Esophagus muscularis mucosa (tissue), 4 donors: ENCODE results near the gene ITFG2. TPM values are rescaled to one million over a fixed set of nuclear protein-coding genes. Genes with fewer than 3 reads are reported as not detected.

Source experiments
- DNase-seq: peaks from one replicate; pipeline ENCODE4 v3.0.0-alpha.2; 2017; ENCODE audit errors: extremely low spot score
- H3K27ac ChIP-seq, 4 donors: fragments of 200-600 bp; sonication (generic); replicated peaks in 1 of 4; 1 replicate in 3 of 4; 2 replicates in 1 of 4; pipeline ENCODE4 v1.5.1; 2016 to 2019; ENCODE audit warnings: mild to moderate bottlenecking in 1 of 4
- H3K27me3 ChIP-seq, 4 donors: fragments of 200-600 bp; sonication (generic); one replicate each; pipeline versions ENCODE4 v1.5.1 to v1.6.0; 2016 to 2019
- H3K36me3 ChIP-seq, 4 donors: fragments of 200-600 bp; sonication (generic); one replicate each; pipeline ENCODE4 v1.5.1; 2016 to 2019
- H3K4me1 ChIP-seq, 4 donors: fragments of 200-600 bp; sonication (generic); one replicate each; pipeline ENCODE4 v1.5.1; 2016 to 2019
- H3K4me3 ChIP-seq, 4 donors: fragments of 200-600 bp; sonication (generic); 1 replicate in 2 of 4; 2 replicates in 2 of 4; pipeline ENCODE4 v1.5.1; 2016 to 2019; ENCODE audit warnings: mild to moderate bottlenecking in 4 of 4, moderate library complexity in 1 of 4
- H3K9me3 ChIP-seq, 4 donors: fragments of 200-600 bp; sonication (generic); 1 replicate in 3 of 4; 2 replicates in 1 of 4; pipeline ENCODE4 v1.5.1; 2016 to 2019
- EP300 ChIP-seq: sonication (generic); formaldehyde crosslinking; IDR thresholded peaks from one replicate; pipeline ENCODE4 v1.6.1; 2017; ENCODE audit warnings: antibody characterized with exemption
- POLR2A ChIP-seq: fragments of 450-650 bp; IDR thresholded peaks from one replicate; pipeline ENCODE4 v1.6.1; 2017; ENCODE audit warnings: antibody characterized with exemption, moderate library complexity, mild to moderate bottlenecking, low read depth
- POLR2AphosphoS5 ChIP-seq, 2 donors: sonication (generic); formaldehyde crosslinking; IDR thresholded peaks; one replicate each; pipeline ENCODE4 v1.6.1; 2017; ENCODE audit warnings: antibody characterized with exemption in 2 of 2
- WGBS: methylation state at CpG from one replicate; pipeline ENCODE4 v1.1.5; 2018; 5-methylcytosine and 5-hydroxymethylcytosine counted together
- intact Hi-C: fragments of 100-400 bp; cut with DNase I; formaldehyde crosslinking; loops from one replicate; pipeline ENCODE4 v1.15.1; 2023
- total RNA-seq, 4 donors: library from RNA; depleted of rRNA; stranded (reverse); fragments of >200 nt; gene quantifications; one replicate each; pipeline versions ENCODE4 v1.1.0 to v1.2.1, GENCODE V29; 2016
- TF ChIP-seq, protein P1 (sequence below), 3 experiments: fragments of 200-600 bp in 2 of 3; fragments of 450-650 bp in 1 of 3; sonication (generic) in 2 of 3; IDR thresholded peaks; one replicate each; pipeline ENCODE4 v1.5.1; 2017 to 2019; ENCODE audit warnings: antibody characterized with exemption in 3 of 3, mild to moderate bottlenecking in 2 of 3, moderate library complexity in 1 of 3

Gene ITFG2
- total RNA-seq, 4 donors from 2014 or later: 13.6 to 26.2 (median 21.8) TPM

- peaks cover 5 to 24% (median 17%) of the 10 kb centered on the region in 4 donors for H3K4me1 ChIP-seq
- no peak overlapping the region for H3K27ac ChIP-seq
- no peaks in the 10 kb centered on the region for H3K9me3 ChIP-seq
- intact Hi-C loops: no loop called here
- peaks cover 0 to 24% (median 0%) of the 10 kb centered on the region in 4 donors for H3K27me3 ChIP-seq
- H3K36me3 ChIP-seq: peaks cover 0 to 32% (median 23%) of the 10 kb centered on the region in 4 donors
- no peak for TF ChIP-seq EP300
- H3K4me3 ChIP-seq: peak overlapping the region; percentile 20 to 40 (median 36)
- 63% methylated on average over 9 of the region's 9 CpGs for WGBS
- no peak for DNase-seq
Measured at GRCh38 chr12:2833810-2834209, 21.3 kb downstream of the ITFG2 start.

DNA sequence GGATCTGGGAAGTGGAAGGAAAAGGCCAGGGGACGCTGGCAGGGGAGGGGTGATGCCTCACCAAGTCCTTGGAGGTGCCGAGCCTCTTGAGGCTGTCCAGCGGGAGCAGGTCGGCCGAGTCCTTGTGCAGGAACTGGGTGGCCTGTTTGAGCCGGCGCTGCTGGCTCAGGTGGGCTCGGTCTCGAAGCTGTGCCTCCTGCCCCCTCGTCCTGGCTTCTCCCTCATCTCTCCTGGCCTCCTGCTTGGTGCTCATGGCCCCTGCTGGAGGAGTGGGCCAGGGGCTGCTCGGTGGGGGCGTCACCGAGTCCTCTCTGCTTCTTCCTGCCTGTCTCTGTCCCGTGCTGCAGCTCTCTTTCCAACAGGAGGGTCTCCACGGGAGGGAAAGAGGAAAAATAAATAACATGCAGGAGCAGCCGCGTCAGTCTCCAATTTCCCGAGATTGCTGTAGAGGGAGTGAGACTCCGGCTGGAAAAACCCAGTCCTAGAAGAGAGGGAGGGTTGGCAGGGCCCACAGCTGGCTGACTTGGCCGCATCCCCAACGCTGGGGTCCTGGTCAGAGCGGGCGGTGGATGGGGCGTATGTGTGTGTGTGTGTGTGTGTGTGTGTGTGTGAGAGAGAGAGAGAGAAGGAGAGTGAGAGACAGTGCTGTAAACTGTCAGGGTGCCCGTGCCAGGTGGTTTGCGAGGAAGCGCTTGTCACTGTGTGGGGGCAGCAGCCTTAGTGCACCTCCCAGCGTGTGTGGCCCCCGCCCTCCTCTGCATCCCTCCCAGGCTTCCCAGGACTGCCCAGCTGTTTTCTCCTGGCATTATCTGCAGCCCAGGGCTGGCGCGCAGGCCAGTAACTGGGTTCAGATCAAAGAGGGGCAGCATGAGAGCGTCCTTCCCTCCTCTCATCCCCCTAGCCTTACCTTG, 22.4 kb downstream of the ITFG2 start, which contains the start of gene NRIP2:
NRIP2 (minus strand) TSS at position 455 of the 911 bp plus-strand sequence; CDS start at position 403, 52 bp downstream.
- WGBS: 17% methylated on average over 24 of the region's 32 CpGs
- Histone ChIP-seq H3K27ac (peak within 1 kb of the TSS in 1 of 4 donors; percentile 13), H3K9me3 (no peaks in the 10 kb centered on the region), H3K27me3 (peaks cover 0 to 24% (median 0%) of the 10 kb centered on the region in 4 donors), H3K4me1 (peaks cover 5 to 24% (median 17%) of the 10 kb centered on the region in 4 donors), H3K4me3 (peak within 1 kb of the TSS; percentile 20 to 40 (median 36)), H3K36me3 (peaks cover 0 to 27% (median 17%) of the 10 kb centered on the region in 4 donors)
- no peak for DNase-seq
- TF ChIP-seq, protein P1, sequence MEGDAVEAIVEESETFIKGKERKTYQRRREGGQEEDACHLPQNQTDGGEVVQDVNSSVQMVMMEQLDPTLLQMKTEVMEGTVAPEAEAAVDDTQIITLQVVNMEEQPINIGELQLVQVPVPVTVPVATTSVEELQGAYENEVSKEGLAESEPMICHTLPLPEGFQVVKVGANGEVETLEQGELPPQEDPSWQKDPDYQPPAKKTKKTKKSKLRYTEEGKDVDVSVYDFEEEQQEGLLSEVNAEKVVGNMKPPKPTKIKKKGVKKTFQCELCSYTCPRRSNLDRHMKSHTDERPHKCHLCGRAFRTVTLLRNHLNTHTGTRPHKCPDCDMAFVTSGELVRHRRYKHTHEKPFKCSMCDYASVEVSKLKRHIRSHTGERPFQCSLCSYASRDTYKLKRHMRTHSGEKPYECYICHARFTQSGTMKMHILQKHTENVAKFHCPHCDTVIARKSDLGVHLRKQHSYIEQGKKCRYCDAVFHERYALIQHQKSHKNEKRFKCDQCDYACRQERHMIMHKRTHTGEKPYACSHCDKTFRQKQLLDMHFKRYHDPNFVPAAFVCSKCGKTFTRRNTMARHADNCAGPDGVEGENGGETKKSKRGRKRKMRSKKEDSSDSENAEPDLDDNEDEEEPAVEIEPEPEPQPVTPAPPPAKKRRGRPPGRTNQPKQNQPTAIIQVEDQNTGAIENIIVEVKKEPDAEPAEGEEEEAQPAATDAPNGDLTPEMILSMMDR (IDR thresholded peaks at IDR 0.05): peak in 1 of 3 experiments; percentile 10
- TF ChIP-seq POLR2AphosphoS5 (IDR thresholded peaks at IDR 0.05) (no peak), EP300 (no peak), POLR2A (no peak)
- intact Hi-C loops: no loop called here

- TF ChIP-seq, protein P1 (IDR thresholded peaks at IDR 0.05): no peak
- TF ChIP-seq POLR2A (no peak), EP300 (no peak), POLR2AphosphoS5 (IDR thresholded peaks at IDR 0.05) (no peak)
- H3K4me1 ChIP-seq: peaks cover 5 to 24% (median 17%) of the 10 kb centered on the region in 4 donors
- H3K4me3 ChIP-seq: no peak overlapping the region
- intact Hi-C loops: no loop called here
- 76% methylated on average over 4 of the region's 4 CpGs for WGBS
- peaks cover 0 to 18% (median 8%) of the 10 kb centered on the region in 4 donors for H3K36me3 ChIP-seq
- no peak for DNase-seq
- H3K27me3 ChIP-seq: peaks cover 0 to 24% (median 0%) of the 10 kb centered on the region in 4 donors
- H3K27ac ChIP-seq: no peak overlapping the region
- H3K9me3 ChIP-seq: no peaks in the 10 kb centered on the region
Measured at GRCh38 chr12:2835691-2836403, 23.4 kb downstream of the ITFG2 start.

DNA sequence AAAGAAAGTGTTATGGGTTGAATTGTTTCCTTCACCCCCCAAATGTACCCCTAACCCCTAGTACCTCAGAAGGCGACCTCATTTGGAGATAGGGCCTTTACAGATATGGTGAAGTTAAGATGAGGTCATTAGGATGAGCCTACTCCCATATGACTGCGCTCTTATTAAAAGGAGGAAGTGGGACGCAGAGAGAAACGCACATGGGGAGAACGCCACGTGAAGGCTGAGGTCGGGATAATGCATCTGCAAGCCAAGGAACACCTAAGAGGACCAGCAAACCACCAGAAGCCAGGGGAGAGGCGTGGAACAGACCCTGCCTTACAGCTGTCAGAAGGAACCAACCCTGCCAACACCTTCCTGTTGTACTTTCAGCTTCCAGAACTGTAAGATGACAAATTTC, 24.1 kb downstream of the ITFG2 start:
- no peak overlapping the region for H3K4me3 ChIP-seq
- no peaks in the 10 kb centered on the region for H3K9me3 ChIP-seq
- 81% methylated on average over 8 of the region's 8 CpGs for WGBS
- no peak overlapping the region for H3K27ac ChIP-seq
- H3K4me1 ChIP-seq: peaks cover 5 to 24% (median 17%) of the 10 kb centered on the region in 4 donors
- TF ChIP-seq POLR2AphosphoS5 (IDR thresholded peaks at IDR 0.05) (no peak), EP300 (no peak), POLR2A (no peak)
- TF ChIP-seq, protein P1 (IDR thresholded peaks at IDR 0.05): no peak
- H3K36me3 ChIP-seq: peaks cover 0 to 20% (median 4%) of the 10 kb centered on the region in 4 donors
- no peak for DNase-seq
- H3K27me3 ChIP-seq: peaks cover 0 to 24% (median 0%) of the 10 kb centered on the region in 4 donors
- intact Hi-C loops: no loop called here
